ENCODE measurements around the gene PRKD2. TPM values are rescaled to one million over a fixed set of nuclear protein-coding genes. Genes with fewer than 3 reads are reported as not detected.
A peak's percentile ranks its signal among the peaks of the same experiment; 100 is the strongest.

PRKD2 gene
- total RNA-seq, 1 donor from 2014 or later, result 89.1 TPM

DNA sequence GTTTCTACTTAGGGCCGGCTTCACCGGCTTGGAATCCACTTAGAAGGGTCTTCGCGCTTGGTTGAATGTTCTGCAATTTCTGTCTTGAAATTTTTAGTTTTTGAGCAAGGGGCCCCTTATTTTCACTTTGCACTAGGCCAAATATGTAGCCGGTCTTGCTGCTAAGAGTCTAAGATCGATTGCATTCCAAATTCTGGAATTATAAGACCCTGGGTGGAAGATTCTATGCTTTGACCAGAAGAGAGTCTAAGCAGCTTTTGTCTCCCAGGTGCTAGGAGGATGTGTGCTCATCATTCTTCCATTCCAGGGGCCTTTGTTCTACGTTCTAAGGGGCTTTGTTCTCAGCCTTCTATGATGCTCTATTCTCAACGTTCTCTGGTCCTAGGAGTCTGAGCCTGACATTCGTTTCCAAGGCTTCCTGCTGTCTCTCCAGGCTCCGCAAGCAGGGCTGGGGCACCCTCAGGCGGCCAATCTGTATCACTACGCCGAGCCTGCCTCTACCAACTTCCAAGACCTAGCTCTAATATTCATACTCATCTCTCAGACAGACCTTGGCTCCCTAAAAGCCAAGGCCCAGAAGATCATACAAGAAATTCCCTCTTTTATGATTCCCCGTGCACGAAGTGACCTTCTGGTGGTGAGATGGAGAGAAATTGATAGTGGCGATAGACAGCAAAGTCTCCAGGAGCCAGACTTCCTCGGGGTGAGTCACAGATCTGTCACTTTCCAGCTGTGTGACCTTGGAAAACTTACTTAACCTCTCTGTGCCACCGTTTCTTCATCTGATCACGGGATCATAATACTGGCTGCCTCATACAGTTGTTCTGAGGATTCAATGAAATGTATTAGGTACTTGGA lies 55.0 kb downstream of the PRKD2 start:
- DNase-seq, result peak; percentile 93
- H3K9me3 Mint-ChIP-seq, result no peaks in the 10 kb centered on the region
- peaks cover 2% of the 10 kb centered on the region for H3K36me3 Mint-ChIP-seq (ENCODE audit: low read depth)
- H3K4me1 Mint-ChIP-seq, result peaks cover 15% of the 10 kb centered on the region
- intact Hi-C loops (cut with micrococcal nuclease), result loop anchor here (1.0 to 5.0 kb wide), 4 partner anchors 28 to 315 kb away; partner anchors contain the start of gene PPP5C
- H3K27ac Mint-ChIP-seq, result peak overlapping the region; percentile 85
- peaks cover 23% of the 10 kb centered on the region for H3K27me3 Mint-ChIP-seq
- H3K4me3 Mint-ChIP-seq, result peak overlapping the region; percentile 80

GRCh38 chr19:46661020-46661731 lies 55.7 kb downstream of the PRKD2 start, which contains the start of gene DACT3:
Gene DACT3 (minus strand): TSS chr19:46661182. CDS start chr19:46661064, 118 bp downstream.
- peak; percentile 100 for DNase-seq
- no peaks in the 10 kb centered on the region for H3K9me3 Mint-ChIP-seq
- peaks cover 2% of the 10 kb centered on the region for H3K36me3 Mint-ChIP-seq (ENCODE audit: low read depth)
- H3K27me3 Mint-ChIP-seq, result peaks cover 29% of the 10 kb centered on the region
- H3K27ac Mint-ChIP-seq, result peak within 1 kb of the TSS; percentile 85
- intact Hi-C loops (cut with micrococcal nuclease), result loop anchor here (1.0 to 5.0 kb wide), 2 partner anchors 27 to 314 kb away; partner anchors contain the start of gene PPP5C
- peak within 1 kb of the TSS; percentile 80 for H3K4me3 Mint-ChIP-seq
- H3K4me1 Mint-ChIP-seq, result peaks cover 15% of the 10 kb centered on the region

- peaks cover 2% of the 10 kb centered on the region for H3K36me3 Mint-ChIP-seq (ENCODE audit: low read depth)
- no peak overlapping the region for H3K27ac Mint-ChIP-seq
- peaks cover 29% of the 10 kb centered on the region for H3K27me3 Mint-ChIP-seq
- peaks cover 15% of the 10 kb centered on the region for H3K4me1 Mint-ChIP-seq
- peak; percentile 75 for DNase-seq
- intact Hi-C loops (cut with micrococcal nuclease), result loop anchor here (1.0 to 5.0 kb wide), 2 partner anchors 26 to 313 kb away; partner anchors contain the start of gene PPP5C
- peak overlapping the region; percentile 80 for H3K4me3 Mint-ChIP-seq
- H3K9me3 Mint-ChIP-seq, result no peaks in the 10 kb centered on the region
Observed at GRCh38 chr19:46660551-46661019, 56.3 kb downstream of the PRKD2 start.

GRCh38 chr19:46660008-46660517 lies 56.9 kb downstream of the PRKD2 start:
- H3K27ac Mint-ChIP-seq, result peak overlapping the region; percentile 35
- peak overlapping the region; percentile 80 for H3K4me3 Mint-ChIP-seq
- peak; percentile 66 for DNase-seq
- H3K4me1 Mint-ChIP-seq, result peaks cover 15% of the 10 kb centered on the region
- intact Hi-C loops (cut with micrococcal nuclease), result loop anchor here (5.0 kb wide), 1 partner anchor 313 kb away; the partner anchor contains the start of gene PPP5C
- H3K9me3 Mint-ChIP-seq, result no peaks in the 10 kb centered on the region
- peaks cover 30% of the 10 kb centered on the region for H3K27me3 Mint-ChIP-seq
- H3K36me3 Mint-ChIP-seq (ENCODE audit: low read depth), result peaks cover 2% of the 10 kb centered on the region

- DNase-seq, result peak; percentile 67
- H3K4me3 Mint-ChIP-seq, result peak overlapping the region; percentile 80
- peaks cover 2% of the 10 kb centered on the region for H3K36me3 Mint-ChIP-seq (ENCODE audit: low read depth)
- H3K4me1 Mint-ChIP-seq, result peaks cover 15% of the 10 kb centered on the region
- H3K27ac Mint-ChIP-seq, result peak overlapping the region; percentile 35
- peaks cover 35% of the 10 kb centered on the region for H3K27me3 Mint-ChIP-seq
- H3K9me3 Mint-ChIP-seq, result no peaks in the 10 kb centered on the region
- intact Hi-C loops (cut with micrococcal nuclease), result loop anchor here (5.0 kb wide), 1 partner anchor 312 kb away; the partner anchor contains the start of gene PPP5C
Observed at GRCh38 chr19:46659151-46660007, 57.5 kb downstream of the PRKD2 start.

DNA sequence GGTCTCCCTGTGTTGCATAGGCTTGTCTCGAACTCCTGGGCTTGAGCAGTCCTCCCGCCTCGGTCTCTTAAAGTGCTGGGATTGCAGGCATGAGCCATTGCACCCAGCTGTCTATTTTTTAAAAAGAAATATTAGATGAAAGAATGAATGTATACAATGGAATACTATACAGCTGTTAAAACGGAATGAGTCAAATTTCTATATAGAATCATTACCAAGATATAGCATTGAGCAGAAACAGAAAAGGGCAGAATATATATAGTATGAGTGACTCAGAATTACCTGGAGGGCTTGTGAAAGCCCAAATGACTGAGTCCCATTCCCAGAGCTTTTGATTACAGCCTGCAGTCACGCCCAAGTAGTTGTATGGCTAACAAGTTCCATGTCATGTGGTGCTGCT lies 60.4 kb downstream of the PRKD2 start:
- peaks cover 2% of the 10 kb centered on the region for H3K36me3 Mint-ChIP-seq (ENCODE audit: low read depth)

DNA sequence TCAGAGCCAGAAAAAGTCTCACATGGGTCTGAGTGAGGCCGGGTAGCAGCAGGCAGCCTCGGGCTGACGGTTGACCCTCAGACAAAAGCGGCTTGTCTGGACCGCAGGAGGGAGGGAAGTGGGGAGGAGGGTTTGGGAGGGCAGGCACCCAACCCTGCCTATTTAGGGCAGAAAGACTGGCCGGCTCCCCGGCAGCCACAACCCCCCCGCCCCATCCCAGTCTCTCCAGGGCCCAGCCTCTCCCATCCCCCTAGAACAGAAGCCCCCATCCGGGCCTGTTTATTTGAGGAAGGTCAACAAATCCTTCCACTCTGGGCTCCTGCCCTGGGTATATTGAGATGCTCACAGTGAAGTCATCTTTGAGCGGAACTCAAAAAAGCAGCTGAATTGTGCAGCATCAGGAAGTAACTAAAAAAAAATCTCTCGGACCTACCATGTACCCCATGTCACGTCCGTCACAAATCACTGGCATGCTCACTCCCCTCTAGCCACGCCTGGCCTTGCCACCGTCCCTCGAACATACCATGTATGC lies 62.2 kb downstream of the PRKD2 start:
- Mint-ChIP-seq H3K4me3 (no peak overlapping the region), H3K4me1 (peaks cover 4% of the 10 kb centered on the region), H3K9me3 (no peaks in the 10 kb centered on the region), H3K27me3 (peaks cover 52% of the 10 kb centered on the region), H3K27ac (no peak overlapping the region), H3K36me3 (ENCODE audit: low read depth) (peaks cover 5% of the 10 kb centered on the region)
- intact Hi-C loops (cut with micrococcal nuclease), result no loop called here
- DNase-seq, result no peak

More for the DNA sequence above, 60.4 kb downstream of the PRKD2 start:
- Mint-ChIP-seq H3K4me3 (no peak overlapping the region), H3K27ac (no peak overlapping the region), H3K27me3 (peaks cover 41% of the 10 kb centered on the region), H3K9me3 (no peaks in the 10 kb centered on the region), H3K4me1 (peaks cover 9% of the 10 kb centered on the region)
- intact Hi-C loops (cut with micrococcal nuclease), result no loop called here
- DNase-seq, result no peak

DNA sequence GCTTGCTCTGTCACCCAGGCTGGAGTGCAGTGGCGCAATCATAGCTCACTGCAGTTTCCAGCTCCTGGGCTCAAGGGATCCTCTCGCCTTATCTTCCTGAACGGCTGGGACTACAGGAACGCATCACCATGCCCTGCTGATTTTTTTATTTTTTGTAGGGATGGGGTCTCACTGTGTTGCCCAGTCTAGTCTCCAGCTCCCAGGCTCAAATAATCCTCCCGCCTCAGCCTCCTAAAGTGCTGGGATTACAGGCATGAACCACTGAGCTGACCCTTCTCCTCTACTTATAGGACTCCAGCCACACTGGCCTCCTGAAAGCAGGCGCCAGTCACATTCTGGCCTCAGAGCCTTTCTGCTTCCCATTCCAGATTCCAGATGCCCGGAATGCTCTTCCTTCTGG lies 66.5 kb downstream of the PRKD2 start:
- Mint-ChIP-seq H3K27me3 (peaks cover 55% of the 10 kb centered on the region), H3K36me3 (ENCODE audit: low read depth) (peaks cover 11% of the 10 kb centered on the region), H3K27ac (no peak overlapping the region), H3K9me3 (peaks cover 6% of the 10 kb centered on the region), H3K4me3 (no peak overlapping the region), H3K4me1 (peaks cover 9% of the 10 kb centered on the region)
- intact Hi-C loops (cut with micrococcal nuclease), result no loop called here
- no peak for DNase-seq

DNA sequence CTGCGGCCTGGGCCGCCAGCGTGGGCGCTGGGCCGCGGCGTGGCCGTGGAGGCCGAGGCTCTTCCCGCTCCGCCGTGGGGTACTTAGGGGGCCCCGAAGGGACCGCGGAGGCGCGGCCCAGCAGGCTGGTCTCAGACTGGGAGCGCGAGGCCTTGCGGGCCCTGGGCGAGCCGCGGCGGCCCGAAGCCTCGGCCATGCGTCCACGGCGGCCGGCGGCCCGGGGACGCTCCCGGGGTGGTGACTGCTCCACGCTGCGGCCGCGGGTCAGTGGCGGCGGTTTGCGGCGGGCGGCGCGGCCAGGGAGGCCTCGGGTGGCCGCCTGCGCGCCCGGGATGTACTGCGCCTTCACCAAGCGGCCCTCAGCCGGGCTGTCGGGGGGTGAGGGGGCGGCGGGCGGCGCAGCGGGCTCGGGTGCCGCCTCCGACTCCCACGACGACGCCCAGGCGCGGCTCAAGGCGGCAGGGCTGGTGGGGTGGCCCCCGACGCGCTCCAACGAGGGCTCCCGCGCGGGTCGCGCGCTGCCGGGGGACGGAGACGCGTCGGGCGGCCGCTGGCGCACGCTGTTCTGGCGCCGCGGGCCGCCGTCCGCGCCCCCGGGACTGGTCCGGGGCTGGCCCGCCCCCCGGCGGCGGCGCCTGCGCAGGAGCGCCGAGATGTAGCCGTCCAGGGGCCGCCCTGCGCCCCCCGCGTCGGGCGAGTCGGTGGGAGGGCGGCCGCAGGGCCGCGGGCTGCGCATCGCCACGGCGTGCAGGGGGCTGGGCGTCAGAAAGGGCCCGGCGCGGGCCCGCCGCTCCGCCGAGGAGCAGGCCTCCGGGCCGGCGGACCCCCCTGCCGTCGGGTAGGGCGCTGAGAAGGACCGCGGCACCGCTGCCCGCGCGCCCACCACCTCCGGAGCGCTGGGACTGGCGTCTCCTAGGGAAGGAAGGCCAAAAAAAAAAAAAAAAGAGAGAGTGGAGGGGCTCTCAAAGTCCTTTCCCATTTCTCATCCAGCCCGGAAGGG lies 67.7 kb downstream of the PRKD2 start:
- H3K4me3 Mint-ChIP-seq, result no peak overlapping the region
- intact Hi-C loops (cut with micrococcal nuclease), result no loop called here

GRCh38 chr19:46648060-46648960 lies 68.6 kb downstream of the PRKD2 start:
- H3K4me3 Mint-ChIP-seq, result peak overlapping the region; percentile 29
- no peak for DNase-seq

More for the DNA sequence above, 67.7 kb downstream of the PRKD2 start:
- H3K36me3 Mint-ChIP-seq (ENCODE audit: low read depth), result peaks cover 11% of the 10 kb centered on the region
- peaks cover 57% of the 10 kb centered on the region for H3K27me3 Mint-ChIP-seq
- DNase-seq, result no peak
- peaks cover 9% of the 10 kb centered on the region for H3K4me1 Mint-ChIP-seq
- H3K9me3 Mint-ChIP-seq, result peaks cover 6% of the 10 kb centered on the region
- H3K27ac Mint-ChIP-seq, result no peak overlapping the region

GRCh38 chr19:46646402-46646801 lies 70.5 kb downstream of the PRKD2 start:
- peaks cover 11% of the 10 kb centered on the region for H3K36me3 Mint-ChIP-seq (ENCODE audit: low read depth)
- intact Hi-C loops (cut with micrococcal nuclease), result no loop called here
- H3K4me3 Mint-ChIP-seq, result no peak overlapping the region
- no peak for DNase-seq
- peaks cover 54% of the 10 kb centered on the region for H3K27me3 Mint-ChIP-seq
- H3K9me3 Mint-ChIP-seq, result peaks cover 6% of the 10 kb centered on the region
- H3K27ac Mint-ChIP-seq, result no peak overlapping the region
- H3K4me1 Mint-ChIP-seq, result peaks cover 6% of the 10 kb centered on the region

More at GRCh38 chr19:46648060-46648960, 68.6 kb downstream of the PRKD2 start:
- Mint-ChIP-seq H3K36me3 (ENCODE audit: low read depth) (peaks cover 11% of the 10 kb centered on the region), H3K9me3 (peaks cover 6% of the 10 kb centered on the region), H3K4me1 (peaks cover 6% of the 10 kb centered on the region), H3K27me3 (peaks cover 53% of the 10 kb centered on the region), H3K27ac (peak overlapping the region; percentile 7)
- intact Hi-C loops (cut with micrococcal nuclease), result no loop called here

All from activated CD4-positive, alpha-beta T cell treated with anti-CD3 and anti-CD28 coated beads, Interleukin-2, amount 10 ng/mL, durations not matched to agents 24 days and 14 days (primary cell).